HEK293 (cell line): ENCODE data around the gene LRP10.

Source experiments
- CTCF ChIA-PET: fragments of 350-600 bp; formaldehyde crosslinking; extraction: SDS; loops from one replicate; lab custom pipeline; 2021; ENCODE audit warnings: antibody characterized with exemption; lab: Yijun Ruan, JAX
- POLR2A ChIA-PET: fragments of 300-600 bp; formaldehyde crosslinking; extraction: SDS; loops from one replicate; lab custom pipeline; 2020; ENCODE audit warnings: antibody characterized with exemption, inconsistent platforms; lab: Yijun Ruan, JAX
- H3K27ac ChIP-seq: fragments of 200-500 bp; sonication (Bioruptor generic); 2 replicates; pipeline ENCODE4 v1.5.1; 2014; ENCODE audit warnings: low read depth, low read length, control low read depth, inconsistent platforms; ENCODE audit errors: extremely low read depth
- H3K36me3 ChIP-seq, 2 experiments: fragments of 200-500 bp in 1 of 2; sonication (Bioruptor generic) in 1 of 2; 1 replicate in 1 of 2; 2 replicates in 1 of 2; pipeline ENCODE4 v1.5.1; 2014 to 2017; ENCODE audit warnings: inconsistent platforms in 2 of 2, low read length in 2 of 2; ENCODE audit not compliant: control insufficient read depth in 2 of 2, insufficient read depth in 1 of 2
- H3K4me1 ChIP-seq: fragments of 200-500 bp; sonication (Bioruptor generic); 2 replicates; pipeline ENCODE4 v1.5.1; 2014; ENCODE audit warnings: mild to moderate bottlenecking, low read length, inconsistent platforms; ENCODE audit not compliant: control insufficient read depth, insufficient read depth
- H3K4me3 ChIP-seq: 2 replicates; pipeline ENCODE4 v1.5.1; 2011; ENCODE audit warnings: low read depth, mild to moderate bottlenecking, control low read depth, low read length, moderate library complexity
- H3K9me3 ChIP-seq: fragments of 200-500 bp; sonication (Bioruptor generic); 2 replicates; pipeline ENCODE4 v1.5.1; 2014; ENCODE audit warnings: low read depth, low read length, inconsistent platforms; ENCODE audit not compliant: control insufficient read depth, insufficient read depth
- EGR2 ChIP-seq: fragments of 450-650 bp; formaldehyde crosslinking; IDR thresholded peaks from 2 replicates; pipeline ENCODE4 v1.5.1; 2016; ENCODE audit warnings: low read depth, missing biosample characterization, missing genetic modification characterization
- ELK4 ChIP-seq: IDR thresholded peaks from 2 replicates; pipeline ENCODE4 v1.6.1; 2011; ENCODE audit warnings: mild to moderate bottlenecking, low read depth, low read length, borderline replicate concordance
- HOXC10 ChIP-seq: sonication (generic); formaldehyde crosslinking; IDR thresholded peaks from 2 replicates; pipeline ENCODE4 v1.8.1; 2023; ENCODE audit warnings: mild to moderate bottlenecking, missing genetic modification reagents
- INSM2 ChIP-seq: fragments of 450-650 bp; formaldehyde crosslinking; IDR thresholded peaks from 2 replicates; pipeline ENCODE4 v1.5.1; 2016; ENCODE audit warnings: missing biosample characterization, missing genetic modification characterization
- SP3 ChIP-seq: fragments of 450-650 bp; formaldehyde crosslinking; IDR thresholded peaks from 2 replicates; pipeline ENCODE4 v1.5.1; 2016; ENCODE audit warnings: missing biosample characterization, missing genetic modification characterization
- TCF7L2 ChIP-seq: IDR thresholded peaks from 2 replicates; pipeline ENCODE4 v1.6.1; 2011; ENCODE audit warnings: low read depth, mild to moderate bottlenecking, inconsistent platforms, low read length, moderate library complexity, borderline replicate concordance
- WT1 ChIP-seq: fragments of 450-650 bp; formaldehyde crosslinking; IDR thresholded peaks from 2 replicates; pipeline ENCODE4 v1.5.1; 2016; ENCODE audit warnings: missing biosample characterization, missing genetic modification characterization
- YY1 ChIP-seq: fragments of 450-650 bp; formaldehyde crosslinking; IDR thresholded peaks from 2 replicates; pipeline ENCODE4 v1.5.1; 2018; ENCODE audit warnings: missing biosample characterization, missing genetic modification characterization
- ZBTB10 ChIP-seq: fragments of 450-650 bp; formaldehyde crosslinking; IDR thresholded peaks from 2 replicates; pipeline ENCODE4 v1.5.1; 2016; ENCODE audit warnings: missing biosample characterization, missing genetic modification characterization
- ZBTB26 ChIP-seq: fragments of 450-650 bp; formaldehyde crosslinking; optimal IDR thresholded peaks from 2 replicates; pipeline ENCODE3; 2016; ENCODE audit warnings: missing biosample characterization, mild to moderate bottlenecking, missing genetic modification characterization
- ZNF157 ChIP-seq: fragments of 450-650 bp; formaldehyde crosslinking; IDR thresholded peaks from 2 replicates; pipeline ENCODE4 v1.5.1; 2016; ENCODE audit warnings: missing biosample characterization, missing genetic modification characterization
- ZNF394 ChIP-seq: fragments of 450-650 bp; formaldehyde crosslinking; IDR thresholded peaks from 2 replicates; pipeline ENCODE4 v1.5.1; 2016; ENCODE audit warnings: missing biosample characterization, missing genetic modification characterization, mild to moderate bottlenecking, moderate library complexity, borderline replicate concordance
- ZNF423 ChIP-seq: fragments of 450-650 bp; formaldehyde crosslinking; IDR thresholded peaks from 2 replicates; pipeline ENCODE4 v1.5.1; 2016; ENCODE audit warnings: missing biosample characterization, missing genetic modification characterization
- ZNF473 ChIP-seq: fragments of 450-650 bp; formaldehyde crosslinking; IDR thresholded peaks from 2 replicates; pipeline ENCODE4 v1.5.1; 2017; ENCODE audit warnings: missing biosample characterization, missing genetic modification characterization
- ZNF501 ChIP-seq: fragments of 450-650 bp; formaldehyde crosslinking; IDR thresholded peaks from 2 replicates; pipeline ENCODE4 v1.5.1; 2016; ENCODE audit warnings: missing biosample characterization, missing genetic modification characterization
- ZNF529 ChIP-seq: fragments of 450-650 bp; formaldehyde crosslinking; IDR thresholded peaks from 2 replicates; pipeline ENCODE4 v1.5.1; 2017; ENCODE audit warnings: missing genetic modification characterization, missing biosample characterization; ENCODE audit not compliant: insufficient replicate concordance
- ZNF555 ChIP-seq: fragments of 450-650 bp; formaldehyde crosslinking; conservative IDR thresholded peaks from 2 replicates; pipeline ENCODE4 v1.5.1; 2017; ENCODE audit warnings: missing biosample characterization, mild to moderate bottlenecking, missing genetic modification characterization, inconsistent platforms
- ZNF596 ChIP-seq: fragments of 450-650 bp; IDR thresholded peaks from 2 replicates; pipeline ENCODE4 v1.5.0; 2018; ENCODE audit warnings: missing biosample characterization, mild to moderate bottlenecking, missing genetic modification characterization, moderate library complexity
- ZNF610 ChIP-seq: fragments of 450-650 bp; formaldehyde crosslinking; IDR thresholded peaks from 2 replicates; pipeline ENCODE4 v1.5.1; 2016; ENCODE audit warnings: missing biosample characterization, missing genetic modification characterization, borderline replicate concordance
- ZNF645 ChIP-seq: fragments of 450-650 bp; formaldehyde crosslinking; IDR thresholded peaks from 2 replicates; pipeline ENCODE4; 2016; ENCODE audit warnings: missing biosample characterization, missing genetic modification characterization
- ZNF677 ChIP-seq: fragments of 450-650 bp; IDR thresholded peaks from 2 replicates; pipeline ENCODE4 v1.5.0; 2018; ENCODE audit warnings: missing biosample characterization, mild to moderate bottlenecking, missing genetic modification characterization, moderate library complexity
- ZNF704 ChIP-seq: fragments of 450-650 bp; formaldehyde crosslinking; IDR thresholded peaks from 2 replicates; pipeline ENCODE4 v1.5.1; 2016; ENCODE audit warnings: missing biosample characterization, missing genetic modification characterization
- ZNF792 ChIP-seq: fragments of 450-650 bp; formaldehyde crosslinking; IDR thresholded peaks from 2 replicates; pipeline ENCODE4 v1.5.1; 2016; ENCODE audit warnings: missing biosample characterization, missing genetic modification characterization
- ZSCAN4 ChIP-seq: fragments of 450-650 bp; formaldehyde crosslinking; IDR thresholded peaks from 2 replicates; pipeline ENCODE4 v1.5.1; 2017; ENCODE audit warnings: missing biosample characterization, missing genetic modification characterization
- ZXDB ChIP-seq: fragments of 450-650 bp; formaldehyde crosslinking; IDR thresholded peaks from 2 replicates; pipeline ENCODE4 v1.5.1; 2016; ENCODE audit warnings: missing biosample characterization, missing genetic modification characterization

The LRP10 gene

GRCh38 chr14:22883173-22883976 lies 11.8 kb downstream of the LRP10 start, which contains the start of gene REM2:
TSS of gene REM2 (plus strand) at chr14:22883222. CDS start at chr14:22883288, 66 bp downstream.
- POLR2A ChIA-PET, result interaction anchor here (0.5 to 1.6 kb wide), 5 partner anchors 12 to 1253 kb away, joined by 3 to 10 read pairs (median 4); partner anchors contain the start of genes DAD1, LRP10 and PSME1
- Histone ChIP-seq H3K27ac (no peak within 1 kb of the TSS; the same call in 1 of the 2 replicates), H3K4me1 (peaks cover 6% of the 10 kb centered on the region), H3K4me3 (no peak within 1 kb of the TSS; the same call in 1 of the 2 replicates), H3K36me3 (peaks cover 0 to 11% of the 10 kb centered on the region in 2 experiments; a peak in 2 of 3 replicates), H3K9me3 (no peaks in the 10 kb centered on the region)
- CTCF ChIA-PET, result interaction anchor here (0.6 to 5.2 kb wide), 12 partner anchors 9 to 327 kb away, joined by 3 to 55 read pairs (median 4); partner anchors contain the start of gene LRP10
- TF ChIP-seq ZNF596, result no peak
- peak; percentile 99 for TF ChIP-seq EGR2 (tag by site-specific recombination)
- no peak for TF ChIP-seq ELK4
- TF ChIP-seq ZNF394, result no peak
- no peak for TF ChIP-seq ZNF792
- peak; percentile 15 for TF ChIP-seq ZBTB26 (tag by site-specific recombination)
- TF ChIP-seq ZNF529 (tag by site-specific recombination), result no peak
- no peak for TF ChIP-seq HOXC10 (CRISPR knock-in tag)
- no peak for TF ChIP-seq SP3 (tag by site-specific recombination)
- TF ChIP-seq ZNF610 (tag by site-specific recombination), result no peak
- no peak for TF ChIP-seq ZNF677 (tag by site-specific recombination)
- no peak for TF ChIP-seq ZBTB10
- TF ChIP-seq WT1 (tag by site-specific recombination), result no peak
- no peak for TF ChIP-seq ZNF704
- no peak for TF ChIP-seq TCF7L2
- TF ChIP-seq ZNF473 (tag by site-specific recombination), result no peak
- no peak for TF ChIP-seq ZSCAN4 (tag by site-specific recombination)
- TF ChIP-seq ZNF555 (tag by site-specific recombination), result no peak
- no peak for TF ChIP-seq ZNF645
- no peak for TF ChIP-seq ZXDB
- TF ChIP-seq YY1 (tag by site-specific recombination), result no peak
- TF ChIP-seq ZNF157, result no peak
- TF ChIP-seq INSM2 (tag by site-specific recombination), result no peak; the same call in 1 of the 2 replicates
- no peak for TF ChIP-seq ZNF501 (tag by site-specific recombination)
- TF ChIP-seq ZNF423 (tag by site-specific recombination), result no peak
